DMS 273 (cell line): ENCODE results near the gene PRSS21.
A peak's percentile ranks its signal among the peaks of the same experiment; 100 is the strongest.

Source experiments
- DNase-seq: peaks from one replicate; lab custom pipeline; 2025; ENCODE audit not compliant: unreplicated experiment; lab: John Stamatoyannopoulos, UW

The PRSS21 gene

GRCh38 chr16:2779978-2780898, 36.8 kb upstream of the PRSS21 start:
- DNase-seq, result no peak

- no peak for DNase-seq
These were observed 34.3 kb upstream of the PRSS21 start for GRCh38 chr16:2782583-2783351.

DNA sequence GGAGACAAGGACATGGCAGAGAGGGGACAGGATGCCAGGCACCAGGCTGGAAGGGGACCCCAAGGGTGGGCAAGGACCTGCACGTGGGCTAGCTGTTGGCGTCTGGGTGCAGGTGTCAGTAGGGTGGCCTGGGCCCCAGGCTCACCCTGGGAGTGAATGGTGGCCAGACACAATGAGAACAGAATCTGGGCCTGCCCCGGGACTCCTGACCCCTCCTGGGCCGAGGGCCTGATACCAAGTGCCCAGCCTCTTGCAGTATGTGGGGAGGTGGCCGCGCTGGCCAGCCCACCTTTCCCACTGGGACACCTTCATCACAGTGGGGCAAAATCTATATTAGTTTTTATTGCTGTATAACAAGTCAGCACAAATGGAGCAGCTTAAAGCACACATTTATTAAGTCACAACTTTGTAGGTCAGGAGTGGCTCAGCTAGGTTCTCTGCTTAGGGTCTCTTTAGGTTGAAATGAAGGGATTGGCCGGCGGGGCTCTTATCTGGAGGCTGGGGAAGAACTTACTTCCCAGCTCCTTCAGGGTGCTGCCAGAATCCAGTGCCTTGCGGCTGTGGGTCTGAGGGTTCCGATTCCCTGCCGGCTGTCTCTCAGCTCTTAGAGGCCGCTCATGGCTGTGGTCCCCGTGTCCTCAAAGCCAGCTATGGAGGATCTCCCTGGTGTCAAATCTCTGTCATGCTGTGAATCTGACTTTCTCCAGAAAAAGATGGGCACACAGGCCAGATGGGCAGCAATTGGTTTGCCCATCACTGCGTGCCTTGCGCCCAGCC, 33.3 kb upstream of the PRSS21 start:
- DNase-seq, result no peak

DNA sequence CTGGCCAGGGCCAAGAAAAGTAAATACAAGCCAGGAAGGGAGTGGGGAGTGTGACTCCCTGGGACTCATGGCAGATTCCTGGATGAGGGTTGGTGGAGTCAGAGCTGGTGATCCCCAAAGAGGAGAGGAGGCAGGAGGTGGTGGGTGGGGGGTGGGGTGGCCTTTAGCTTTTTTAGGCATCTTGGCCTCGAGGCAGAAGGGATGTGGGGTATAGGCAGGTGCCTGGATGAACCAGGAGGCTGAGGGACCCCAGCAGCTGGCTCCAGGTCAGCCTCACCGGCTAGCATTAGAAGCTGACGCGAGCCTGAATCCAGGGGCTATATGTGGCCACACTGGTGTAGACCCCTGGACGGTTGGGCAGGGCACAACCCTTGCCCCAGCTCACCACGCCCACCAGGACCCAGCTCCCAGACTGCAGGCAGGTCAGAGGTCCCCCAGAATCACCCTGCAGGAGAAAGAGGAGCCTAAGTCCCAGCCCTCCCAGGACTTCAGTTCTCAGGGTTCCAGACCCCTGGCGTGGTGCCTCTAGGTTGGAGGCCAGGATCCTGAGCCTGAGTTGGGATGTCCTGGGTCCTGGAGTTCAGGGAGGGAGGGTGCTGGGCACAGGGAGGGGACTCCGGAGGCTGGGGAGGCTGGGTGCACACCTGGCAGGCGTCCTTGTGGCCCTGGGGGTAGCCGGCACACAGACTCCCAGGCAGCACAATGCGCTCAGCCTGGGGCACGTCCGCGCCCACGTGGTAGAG, 32.5 kb upstream of the PRSS21 start:
- no peak for DNase-seq

- no peak for DNase-seq
These were observed 31.7 kb upstream of the PRSS21 start for GRCh38 chr16:2785101-2785991.

DNA sequence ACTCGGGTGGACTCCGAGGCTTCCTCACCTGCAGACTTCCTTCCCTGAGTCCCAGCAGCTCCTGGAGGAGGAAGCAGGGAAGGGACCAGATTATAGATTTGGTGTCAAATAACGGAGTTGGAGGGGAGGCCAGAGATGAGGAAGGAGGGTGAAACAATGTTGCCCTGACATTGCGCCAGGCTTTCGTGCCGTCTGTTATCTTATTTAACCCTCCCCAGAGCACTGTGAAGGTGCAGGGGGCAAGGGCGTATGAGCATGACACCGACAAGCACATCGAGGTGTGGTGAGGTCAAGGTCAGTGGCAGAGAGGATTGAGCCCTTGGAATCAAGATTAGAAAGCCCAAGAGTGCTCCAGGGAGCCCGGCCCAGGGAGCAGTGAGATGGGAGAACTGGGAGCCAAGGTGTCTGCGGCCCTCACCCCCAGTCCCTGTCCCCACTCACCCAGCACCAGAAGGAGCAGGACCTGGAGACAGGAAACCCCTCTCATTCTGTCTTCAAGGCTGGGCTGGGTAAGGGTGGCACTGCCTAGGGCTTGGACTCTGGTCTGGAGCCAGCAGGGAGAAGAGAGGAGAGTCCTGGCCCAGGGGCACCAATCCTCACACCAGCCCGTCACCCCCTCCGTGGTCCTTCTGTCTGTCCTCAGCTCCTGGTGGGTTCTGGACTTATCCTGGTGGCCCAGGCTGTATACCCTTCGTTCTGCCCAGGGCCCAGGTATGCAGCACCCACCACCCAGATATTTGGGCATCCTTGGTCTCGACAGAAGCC, 30.8 kb upstream of the PRSS21 start:
- peak; percentile 46 for DNase-seq

DNA sequence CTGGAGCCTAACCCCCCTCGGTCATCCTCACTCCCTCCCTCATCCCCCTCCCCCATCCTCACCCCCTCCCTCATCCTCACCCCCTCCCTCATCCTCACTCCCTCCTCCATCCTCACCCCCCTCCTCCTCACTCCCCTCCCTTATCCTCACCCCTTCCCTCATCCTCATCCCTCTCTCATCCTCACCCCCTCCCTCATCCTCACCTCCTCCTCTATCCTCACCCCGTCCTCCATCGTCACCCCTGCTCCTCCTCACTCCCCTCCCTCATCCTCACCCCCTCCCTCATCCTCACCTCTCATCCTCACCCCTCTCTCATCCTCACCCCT, 30.2 kb upstream of the PRSS21 start:
- DNase-seq, result no peak

DNA sequence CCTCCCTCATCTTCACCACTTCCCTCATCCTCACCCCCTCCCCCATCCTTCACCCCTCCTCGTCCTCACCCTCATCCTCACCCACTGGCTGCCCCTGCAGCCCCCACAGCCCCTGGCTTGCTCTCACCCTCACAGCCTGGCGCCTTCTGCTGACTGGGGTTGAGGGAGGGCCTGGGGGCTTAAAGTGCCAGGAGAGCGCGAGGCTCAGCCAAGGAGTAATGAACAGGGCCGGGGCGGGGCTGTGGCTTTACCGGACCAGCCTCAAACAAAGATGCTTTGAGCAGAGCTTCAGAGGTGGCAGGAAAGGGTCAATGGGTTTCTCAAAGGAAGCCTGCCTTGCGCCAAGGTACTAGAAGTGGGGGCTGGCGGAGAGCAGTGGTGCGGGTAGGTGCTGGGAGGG, 29.6 kb upstream of the PRSS21 start, which contains the start of gene PRSS33:
Gene PRSS33 (minus strand): TSS at position 155 of the 400 bp plus-strand sequence. CDS start 1,013 bp downstream, outside the sequence.
- DNase-seq, result no peak

GRCh38 chr16:2787961-2788360, 29.1 kb upstream of the PRSS21 start:
- DNase-seq, result no peak

DNA sequence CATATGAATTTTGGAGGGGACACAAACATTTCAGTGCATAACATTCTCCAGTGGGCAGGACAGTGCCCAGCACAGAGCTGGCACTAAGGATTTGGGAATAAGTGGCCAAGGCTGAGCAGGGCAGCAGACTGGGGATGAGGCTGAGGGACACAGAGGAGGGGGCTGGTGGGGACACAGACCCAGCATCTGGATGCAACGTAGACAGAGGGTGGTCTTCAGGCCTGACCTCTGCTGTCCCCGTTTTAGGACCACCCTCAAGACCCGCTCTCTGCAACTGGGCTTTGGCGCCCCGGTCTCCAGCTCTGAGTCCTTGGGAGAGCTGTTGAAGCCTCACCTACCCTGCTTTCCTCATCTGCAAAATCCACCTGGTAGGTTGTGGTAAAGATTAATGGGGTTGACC, 26.4 kb upstream of the PRSS21 start:
- DNase-seq, result no peak

- DNase-seq, result no peak
These were observed 25.9 kb upstream of the PRSS21 start for GRCh38 chr16:2791174-2791573.

- DNase-seq, result no peak
These were observed 24.1 kb upstream of the PRSS21 start for GRCh38 chr16:2792940-2793339.

DNA sequence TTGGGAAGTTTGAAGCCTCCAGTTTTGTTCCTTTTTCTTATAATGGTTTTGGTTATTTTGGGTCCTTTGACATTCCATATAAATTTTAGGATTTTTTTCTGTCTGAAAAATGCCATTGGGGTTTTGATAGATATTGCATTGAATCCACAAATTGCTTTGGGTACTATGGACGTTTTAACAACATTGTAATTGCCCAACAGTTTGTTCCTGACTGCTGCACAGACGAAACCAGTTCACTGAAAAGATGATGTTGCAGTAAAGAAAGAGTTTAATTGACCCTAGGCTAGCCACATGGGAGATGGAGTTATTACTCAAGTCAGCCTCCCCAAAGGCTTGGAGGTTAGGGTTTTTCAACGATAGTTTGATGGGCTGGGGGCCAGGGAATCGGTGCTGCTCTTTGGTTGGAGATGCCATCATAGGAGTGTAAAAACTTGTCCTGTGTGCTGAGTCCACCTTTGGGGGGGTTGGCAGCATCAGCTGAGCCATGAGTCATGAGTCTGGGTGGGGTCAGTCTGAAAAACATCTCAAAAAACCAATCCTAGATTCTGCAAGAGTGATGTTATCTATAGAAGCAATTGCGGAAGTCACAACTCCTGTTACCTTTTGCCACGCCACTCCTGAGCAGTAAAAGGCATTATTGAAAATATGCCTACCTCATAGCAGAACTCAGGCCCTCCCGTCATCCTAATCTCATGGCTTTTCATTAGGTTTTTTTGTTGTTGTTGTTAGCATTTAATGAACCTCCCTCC, 21.5 kb upstream of the PRSS21 start:
- DNase-seq, result no peak

DNA sequence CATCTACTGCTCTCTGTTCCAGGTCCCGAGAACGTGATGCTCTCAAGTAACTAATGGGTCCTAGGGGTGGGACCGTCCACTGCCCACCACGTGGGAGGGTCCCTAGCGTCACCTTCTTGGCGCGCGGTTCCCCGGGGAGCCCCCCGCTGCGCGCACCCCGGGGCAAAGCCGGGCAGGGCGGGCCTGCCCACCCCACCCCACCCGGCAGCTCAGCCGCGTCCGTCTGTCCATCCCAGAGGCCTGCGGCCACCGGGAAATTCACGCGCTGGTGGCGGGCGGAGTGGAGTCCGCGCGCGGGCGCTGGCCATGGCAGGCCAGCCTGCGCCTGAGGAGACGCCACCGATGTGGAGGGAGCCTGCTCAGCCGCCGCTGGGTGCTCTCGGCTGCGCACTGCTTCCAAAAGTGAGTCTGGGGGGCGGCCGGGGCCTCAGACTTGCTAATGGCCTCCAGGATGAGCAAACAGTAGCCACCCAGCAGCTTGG, 18.3 kb upstream of the PRSS21 start:
- DNase-seq, result no peak

DNA sequence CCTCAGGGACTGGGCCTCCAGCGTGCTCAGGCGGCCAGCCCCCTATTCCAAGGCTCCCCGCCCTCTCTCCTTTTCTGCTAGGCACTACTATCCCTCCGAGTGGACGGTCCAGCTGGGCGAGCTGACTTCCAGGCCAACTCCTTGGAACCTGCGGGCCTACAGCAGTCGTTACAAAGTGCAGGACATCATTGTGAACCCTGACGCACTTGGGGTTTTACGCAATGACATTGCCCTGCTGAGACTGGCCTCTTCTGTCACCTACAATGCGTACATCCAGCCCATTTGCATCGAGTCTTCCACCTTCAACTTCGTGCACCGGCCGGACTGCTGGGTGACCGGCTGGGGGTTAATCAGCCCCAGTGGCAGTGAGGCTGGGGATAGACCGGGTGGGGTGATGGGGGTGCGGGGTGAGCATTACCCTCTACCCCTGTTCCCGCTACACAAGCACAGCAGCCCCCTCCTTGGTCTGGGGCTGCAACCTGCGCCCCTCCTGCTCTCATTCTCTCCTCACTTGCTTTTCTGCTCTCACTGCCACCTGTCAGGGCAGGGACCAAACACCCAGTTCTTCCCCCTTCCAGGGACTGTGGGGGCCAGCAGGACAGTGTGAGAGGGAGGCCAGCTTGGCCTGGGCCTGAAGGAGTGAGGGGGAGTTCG, 17.7 kb upstream of the PRSS21 start:
- DNase-seq, result no peak

DNA sequence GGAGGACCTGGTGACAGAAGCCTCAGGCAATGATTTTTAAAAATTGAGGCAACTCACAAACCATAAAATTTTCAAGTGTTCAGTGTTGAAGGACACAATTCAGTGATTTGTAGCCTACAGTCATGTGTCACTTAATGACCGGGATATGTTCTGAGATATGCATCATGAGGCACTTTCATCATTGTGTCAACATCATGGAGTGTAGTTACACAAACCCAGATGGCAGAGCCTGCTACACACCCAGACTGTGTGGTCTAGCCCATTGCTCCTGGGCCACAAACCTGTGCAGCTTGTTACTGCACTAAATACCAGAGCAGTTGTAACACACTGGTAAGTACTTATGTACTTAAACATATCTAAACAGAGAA, 17.2 kb upstream of the PRSS21 start:
- no peak for DNase-seq

GRCh38 chr16:2803545-2804195, 13.4 kb upstream of the PRSS21 start:
- no peak for DNase-seq
